ENCODE data around the gene FRMD4A. TPM values are rescaled to one million over a fixed set of nuclear protein-coding genes. Genes with fewer than 3 reads are reported as not detected.
"Not testable (repeated sequence)": the region's sequence is repeated elsewhere in the genome, so short reads cannot be mapped to it uniquely, and the experiment has no call there.

FRMD4A gene
- total RNA-seq, 1 experiment from 2014 or later = 18.3 TPM

GRCh38 chr10:14071956-14072355 lies 258.8 kb downstream of the FRMD4A start:
- no peak for TF ChIP-seq EZH2 (IDR thresholded peaks at IDR 0.05; ENCODE audit: low read depth)
- no peak for TF ChIP-seq CTCF (conservative IDR thresholded peaks at IDR 0.05)
- Histone ChIP-seq H4K20me1 (ENCODE audit: insufficient read depth) (no peaks in the 10 kb centered on the region), H3F3A (ENCODE audit: insufficient read depth, low read depth) (no peaks in the 10 kb centered on the region), H3K4me2 (no peak overlapping the region), H3K27me3 (ENCODE audit: insufficient read depth, low read depth) (no peaks in the 10 kb centered on the region), H3K9me2 (ENCODE audit: insufficient read depth) (no peaks in the 10 kb centered on the region), H3K4me3 (no peak overlapping the region), H3K9me3 (ENCODE audit: insufficient read depth, low read depth) (no peaks in the 10 kb centered on the region), H3K79me2 (ENCODE audit: low read depth) (no peaks in the 10 kb centered on the region), H3K36me3 (ENCODE audit: low read depth) (no peaks in the 10 kb centered on the region), H3K4me1 (replicated peaks; ENCODE audit: insufficient read depth) (no peaks in the 10 kb centered on the region), H2AFZ (no peak overlapping the region), H3K27ac (no peak overlapping the region)
- intact Hi-C loops (cut with micrococcal nuclease; ENCODE audit: unreplicated experiment) = no loop called here
- POLR2A ChIA-PET (ENCODE audit: unreplicated experiment) = no interaction called here
- DNase-seq = no peak
- CTCF ChIA-PET = no interaction called here
- BruUV-seq (replicated peaks) = no TSS peak

- no peak overlapping the region for H3K4me2 ChIP-seq
- ChIA-PET CTCF (interaction anchor here (0.5 kb wide), 1 partner anchor 62 kb away, joined by 3 read pairs; no protein-coding TSS in a partner anchor), POLR2A (ENCODE audit: unreplicated experiment) (no interaction called here)
- intact Hi-C loops (cut with micrococcal nuclease; ENCODE audit: unreplicated experiment) = no loop called here
- no peak overlapping the region for H3K27ac ChIP-seq
- no TSS peak for BruUV-seq (replicated peaks)
- H3K36me3 ChIP-seq (ENCODE audit: low read depth) = no peaks in the 10 kb centered on the region
- no peak overlapping the region for H3K4me3 ChIP-seq
- H2AFZ ChIP-seq = no peak overlapping the region
- H3K27me3 ChIP-seq (ENCODE audit: insufficient read depth, low read depth) = no peaks in the 10 kb centered on the region
- no peak for TF ChIP-seq EZH2 (IDR thresholded peaks at IDR 0.05; ENCODE audit: low read depth)
- no peak for TF ChIP-seq CTCF (conservative IDR thresholded peaks at IDR 0.05)
- no peaks in the 10 kb centered on the region for H3F3A ChIP-seq (ENCODE audit: insufficient read depth, low read depth)
- no peaks in the 10 kb centered on the region for H3K9me3 ChIP-seq (ENCODE audit: insufficient read depth, low read depth)
- no peaks in the 10 kb centered on the region for H3K79me2 ChIP-seq (ENCODE audit: low read depth)
- no peak for DNase-seq
- no peaks in the 10 kb centered on the region for H4K20me1 ChIP-seq (ENCODE audit: insufficient read depth)
- H3K4me1 ChIP-seq (replicated peaks; ENCODE audit: insufficient read depth) = no peaks in the 10 kb centered on the region
- H3K9me2 ChIP-seq (ENCODE audit: insufficient read depth) = no peaks in the 10 kb centered on the region
These were observed 262.0 kb downstream of the FRMD4A start for GRCh38 chr10:14068601-14069250.

- H3K4me1 ChIP-seq (replicated peaks; ENCODE audit: insufficient read depth); H3F3A ChIP-seq (ENCODE audit: insufficient read depth, low read depth); BruUV-seq (replicated peaks); H4K20me1 ChIP-seq (ENCODE audit: insufficient read depth); H3K27ac ChIP-seq; intact Hi-C loops (cut with micrococcal nuclease; ENCODE audit: unreplicated experiment); POLR2A ChIA-PET (ENCODE audit: unreplicated experiment); DNase-seq; CTCF ChIA-PET; H3K9me3 ChIP-seq (ENCODE audit: insufficient read depth, low read depth); H3K4me3 ChIP-seq; H3K9me2 ChIP-seq (ENCODE audit: insufficient read depth); H3K4me2 ChIP-seq; H3K27me3 ChIP-seq (ENCODE audit: insufficient read depth, low read depth); H3K79me2 ChIP-seq (ENCODE audit: low read depth); H3K36me3 ChIP-seq (ENCODE audit: low read depth); H2AFZ ChIP-seq: not testable (repeated sequence)
These were observed 263.1 kb downstream of the FRMD4A start for GRCh38 chr10:14067638-14068037.

- Histone ChIP-seq H3K4me1 (replicated peaks; ENCODE audit: insufficient read depth) (no peaks in the 10 kb centered on the region), H3K9me3 (ENCODE audit: insufficient read depth, low read depth) (no peaks in the 10 kb centered on the region), H3F3A (ENCODE audit: insufficient read depth, low read depth) (no peaks in the 10 kb centered on the region), H3K27ac (no peak overlapping the region), H4K20me1 (ENCODE audit: insufficient read depth) (no peaks in the 10 kb centered on the region), H3K36me3 (ENCODE audit: low read depth) (no peaks in the 10 kb centered on the region), H3K79me2 (ENCODE audit: low read depth) (no peaks in the 10 kb centered on the region), H3K27me3 (ENCODE audit: insufficient read depth, low read depth) (no peaks in the 10 kb centered on the region), H3K4me2 (no peak overlapping the region), H2AFZ (no peak overlapping the region), H3K4me3 (no peak overlapping the region), H3K9me2 (ENCODE audit: insufficient read depth) (no peaks in the 10 kb centered on the region)
- no peak for DNase-seq
- CTCF ChIA-PET = no interaction called here
- intact Hi-C loops (cut with micrococcal nuclease; ENCODE audit: unreplicated experiment) = no loop called here
- BruUV-seq (replicated peaks) = no TSS peak
- POLR2A ChIA-PET (ENCODE audit: unreplicated experiment) = no interaction called here
- TF ChIP-seq EZH2 (IDR thresholded peaks at IDR 0.05; ENCODE audit: low read depth) (no peak), CTCF (conservative IDR thresholded peaks at IDR 0.05) (no peak)
These were observed 264.6 kb downstream of the FRMD4A start for GRCh38 chr10:14066106-14066505.
